HG02973 (cell line): Measurements from ENCODE around the gene ANXA2R.
"Not testable (repeated sequence)": the region's sequence is repeated elsewhere in the genome, so short reads cannot be mapped to it uniquely, and the experiment has no call there.

Experiments used
- ATAC-seq: cut with Tn5 transposase; IDR thresholded peaks from one replicate; pipeline ENCODE4 v1.9.1; 2021; ENCODE audit warnings: moderate library complexity; ENCODE audit not compliant: unreplicated experiment

ANXA2R gene

DNA sequence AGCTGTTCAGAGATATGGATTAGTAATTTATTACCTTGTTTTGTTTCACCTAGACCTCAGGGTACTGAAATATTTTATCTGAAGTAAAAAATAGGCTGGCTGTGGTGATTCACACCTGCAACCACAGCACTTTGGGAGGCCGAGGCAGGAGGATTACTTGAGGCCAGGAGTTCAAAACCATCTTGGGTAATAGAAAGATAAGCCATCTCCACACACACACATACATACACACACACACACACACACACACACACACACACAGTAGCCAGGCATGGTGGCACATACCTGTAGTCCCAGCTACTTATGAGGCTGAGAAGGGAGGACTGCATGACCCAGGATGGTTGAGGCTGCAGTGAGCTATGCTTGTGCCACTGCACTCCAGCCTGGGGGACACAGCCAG is 3.7 kb downstream of the ANXA2R start:
- no peak for ATAC-seq

DNA sequence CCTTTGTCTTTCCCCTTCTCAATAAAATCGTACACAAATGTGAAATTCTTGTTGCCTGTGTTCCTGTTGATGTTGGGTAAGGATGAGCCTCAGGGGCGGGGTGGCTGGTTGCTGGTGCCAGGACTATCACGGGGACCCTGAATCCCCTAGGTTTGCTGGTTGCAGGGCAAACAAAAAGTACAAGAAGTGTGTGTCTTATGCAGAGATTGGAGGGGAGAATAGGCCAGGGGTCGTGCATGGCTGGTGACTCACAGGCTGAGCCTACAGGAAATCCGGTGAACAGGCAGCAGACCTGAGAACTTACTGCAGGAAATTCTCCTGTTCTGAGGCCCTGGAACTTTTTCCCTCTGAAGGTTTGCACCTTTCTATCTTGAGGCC is 5.5 kb downstream of the ANXA2R start:
- no peak for ATAC-seq

DNA sequence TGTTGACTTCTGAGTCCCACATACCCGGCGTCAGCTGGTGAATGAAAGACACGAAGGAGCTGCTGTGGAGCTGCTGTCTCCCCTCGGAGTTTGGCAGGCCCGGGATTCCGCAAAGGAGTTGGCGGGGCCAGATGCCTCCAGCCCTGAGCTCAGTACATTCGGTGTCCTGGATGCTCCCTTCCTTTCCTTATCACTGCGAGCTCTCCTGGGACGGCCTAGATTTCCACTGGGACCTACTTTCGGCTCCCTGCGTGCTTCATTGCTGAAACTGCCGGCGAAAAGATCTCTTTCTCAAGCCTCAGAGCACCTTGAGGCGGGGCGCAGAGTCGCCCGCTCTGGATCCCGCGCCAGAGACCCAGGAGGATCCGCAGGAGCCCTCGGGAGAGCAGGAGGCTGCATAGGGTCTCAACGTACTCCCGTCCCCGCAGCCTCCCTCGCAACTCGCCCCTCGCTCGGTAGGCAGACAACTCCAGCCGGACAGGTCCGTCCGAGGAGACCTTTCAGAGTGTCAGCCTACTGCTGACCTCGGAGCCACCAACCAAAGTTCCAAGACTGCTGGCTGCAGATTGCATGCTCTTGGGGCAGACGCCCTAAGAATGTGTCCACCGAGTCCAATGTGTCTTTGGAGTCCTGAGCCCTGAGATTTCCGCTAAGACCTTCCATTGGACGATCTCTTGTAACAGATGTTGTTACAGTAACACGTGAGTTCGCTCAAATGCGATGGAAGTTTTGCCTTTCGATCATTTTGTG is 6.1 kb downstream of the ANXA2R start:
- ATAC-seq, result no peak

DNA sequence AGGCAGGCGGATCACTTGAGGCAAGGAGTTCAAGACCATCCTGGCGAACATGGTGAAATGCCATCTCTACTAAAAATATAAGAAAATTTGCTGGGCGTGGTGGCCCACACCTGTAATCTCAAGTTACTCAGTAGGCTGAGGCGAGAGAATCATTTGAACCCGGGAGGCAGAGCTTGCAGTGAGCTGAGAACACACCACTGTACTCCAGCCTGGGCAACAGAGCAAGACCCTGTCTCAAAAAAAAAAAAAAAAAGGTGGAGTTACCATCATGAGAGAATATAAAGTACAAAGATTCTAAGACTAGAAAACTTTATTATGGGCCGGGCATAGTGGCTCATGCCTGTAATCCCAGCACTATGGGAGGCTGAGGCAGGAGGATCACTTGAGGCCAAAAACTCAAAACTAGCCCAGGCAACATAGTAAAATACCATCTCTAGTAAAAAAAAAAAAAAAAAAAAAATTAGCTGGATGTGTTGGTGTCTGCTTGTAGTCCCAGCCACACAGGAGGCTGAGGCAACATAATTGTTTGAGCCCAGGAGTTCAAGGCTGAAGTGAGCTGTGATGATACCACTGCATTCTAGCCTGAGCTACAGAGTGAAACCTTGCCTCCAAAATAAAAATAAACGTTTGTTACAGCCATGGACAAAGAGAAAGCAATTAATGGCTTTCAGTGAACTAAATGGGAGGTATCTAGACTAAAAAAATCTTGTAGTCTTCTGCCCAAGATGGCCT is 12.9 kb downstream of the ANXA2R start:
- no peak for ATAC-seq

DNA sequence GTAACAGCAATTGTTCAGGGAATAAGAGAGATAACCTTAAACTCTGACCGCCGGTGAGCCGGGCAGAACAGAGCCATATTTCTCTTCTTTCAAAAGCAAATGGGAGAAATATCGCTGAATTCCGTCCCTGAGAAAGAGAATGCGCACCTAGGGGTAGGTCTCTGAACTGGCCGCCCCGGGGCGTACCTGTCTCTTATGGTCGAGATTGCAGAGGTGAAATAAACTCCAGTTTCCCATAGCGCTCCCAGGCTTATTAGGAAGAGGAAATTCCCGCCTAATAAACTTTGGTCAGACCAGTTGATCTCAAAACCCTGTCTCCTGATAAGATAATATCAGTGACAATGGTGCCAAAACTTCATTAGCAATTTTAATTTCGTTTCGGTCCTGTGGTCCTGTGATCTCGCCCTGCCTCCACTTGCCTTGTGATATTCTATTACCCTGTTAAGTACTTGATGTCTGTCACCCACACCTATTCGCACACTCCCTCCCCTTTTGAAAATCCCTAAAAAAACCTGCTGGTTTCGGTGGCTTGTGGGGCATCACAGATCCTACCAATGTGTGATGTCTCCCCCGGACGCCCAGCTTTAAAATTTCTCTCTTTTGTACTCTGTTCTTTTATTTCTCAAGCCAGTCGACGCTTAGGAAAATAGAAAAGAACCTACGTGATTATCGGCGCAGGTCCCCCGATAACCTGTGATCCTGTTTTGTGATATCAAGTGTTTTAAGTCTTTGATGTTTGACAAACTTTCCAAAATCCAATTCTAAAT is 14.8 kb downstream of the ANXA2R start:
- not testable (repeated sequence) for ATAC-seq

DNA sequence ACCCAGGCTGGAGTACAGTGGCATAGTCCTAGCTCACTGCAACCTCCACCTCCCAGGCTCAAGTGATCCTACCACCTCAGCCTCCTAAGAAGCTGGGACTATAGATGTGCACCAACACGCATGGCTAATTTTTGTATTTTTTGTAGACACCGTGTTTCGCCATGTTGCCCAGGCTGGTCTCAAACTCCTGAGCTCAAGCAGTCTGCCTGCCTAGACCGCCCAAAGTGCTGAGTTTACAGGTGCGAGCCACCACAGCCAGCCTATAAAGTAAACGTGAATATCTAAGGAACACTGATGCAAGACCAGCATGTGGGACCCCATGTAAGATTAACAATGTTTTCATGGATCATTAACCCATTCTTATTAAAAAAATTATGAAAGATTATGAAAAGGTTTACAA is 15.9 kb downstream of the ANXA2R start:
- no peak for ATAC-seq

DNA sequence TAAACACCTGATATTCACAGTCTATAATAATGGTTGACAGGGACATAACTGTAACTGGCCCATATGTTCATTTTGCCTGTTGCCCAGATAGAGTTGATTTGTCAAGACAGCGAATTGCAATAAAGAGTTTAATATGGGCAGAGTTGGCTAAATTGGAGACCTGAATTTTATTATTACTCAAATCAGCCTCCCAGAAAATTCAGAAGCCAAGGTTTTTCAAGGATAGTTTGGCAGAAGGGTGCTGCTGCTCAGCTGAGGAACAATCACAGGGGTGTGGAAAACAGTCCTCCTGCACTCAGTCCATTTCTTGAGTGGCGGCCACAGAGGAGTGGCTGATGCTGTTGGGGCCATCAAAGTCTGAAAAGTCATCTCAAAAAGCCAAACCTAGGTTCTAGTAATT is 19.0 kb downstream of the ANXA2R start:
- no peak for ATAC-seq

DNA sequence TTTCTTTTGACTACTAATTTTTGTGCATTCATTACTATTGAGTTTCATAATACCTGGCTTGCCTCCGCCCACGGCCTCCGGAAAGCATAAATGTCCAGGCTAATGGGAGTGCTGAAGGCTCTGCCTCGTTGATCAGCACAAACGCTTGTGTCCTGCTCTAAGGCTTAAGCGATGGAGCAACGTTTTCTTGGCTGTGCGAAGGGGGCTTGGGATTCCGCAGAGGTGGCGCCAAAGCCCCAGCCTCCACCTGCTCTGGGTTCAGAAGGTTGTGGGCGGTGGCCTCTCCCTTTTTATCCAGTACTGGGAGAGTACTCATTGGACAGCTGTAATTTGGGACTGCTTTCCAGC is 19.7 kb downstream of the ANXA2R start:
- ATAC-seq, result peak; percentile 8

DNA sequence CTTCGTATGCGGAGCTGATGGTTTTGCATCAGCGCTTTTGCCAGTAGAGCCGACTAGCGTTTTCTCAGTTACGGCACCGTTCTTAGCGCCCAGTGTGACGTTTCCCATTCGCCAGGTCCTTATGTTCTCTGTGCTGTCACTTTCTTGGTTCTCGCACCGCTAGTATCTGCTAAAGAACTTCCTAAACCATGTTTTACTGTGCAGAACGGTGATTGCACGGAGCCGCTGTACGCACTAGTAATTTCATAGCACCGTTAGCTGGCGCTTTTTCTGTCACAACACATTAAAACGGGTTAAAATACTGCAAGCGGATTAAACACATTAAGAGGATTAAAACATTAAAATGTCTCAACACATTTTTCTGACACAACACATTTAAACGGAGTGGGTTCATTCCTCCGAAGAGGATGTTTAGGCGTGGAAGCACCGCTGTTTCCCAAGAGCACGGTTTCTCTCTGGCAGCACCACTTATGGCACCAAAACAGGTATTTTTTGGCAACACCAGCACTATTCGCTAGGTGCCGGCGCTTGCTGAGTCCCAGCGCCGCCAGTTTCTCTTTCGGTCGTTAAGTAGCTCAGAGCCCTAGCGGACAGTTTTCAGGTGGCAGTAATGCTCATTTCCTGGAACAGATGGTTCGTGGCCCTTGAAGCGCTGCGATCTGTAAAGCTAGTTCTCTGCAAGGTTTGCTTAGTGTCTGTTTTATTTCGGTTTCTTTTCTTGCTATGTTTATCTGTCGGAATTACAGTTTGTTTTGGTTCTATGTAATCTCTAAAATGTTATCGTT is 20.3 kb downstream of the ANXA2R start:
- peak; percentile 68 for ATAC-seq

DNA sequence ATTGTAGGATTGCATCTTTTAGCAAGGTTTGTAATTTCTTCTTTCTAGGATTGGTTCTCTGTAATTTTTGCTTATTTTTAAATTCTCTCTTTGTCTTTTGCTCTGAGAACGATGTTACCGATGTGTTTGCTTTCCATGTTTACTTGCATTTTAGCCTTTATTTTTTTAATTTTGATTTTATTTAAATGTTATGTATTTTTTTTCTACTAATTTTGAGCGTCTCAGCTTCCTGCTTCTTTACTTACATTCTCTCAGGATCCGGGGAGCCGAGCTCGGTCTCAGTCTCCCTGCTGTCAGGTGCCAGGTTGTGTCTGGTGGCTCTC is 20.9 kb downstream of the ANXA2R start:
- ATAC-seq, result no peak

DNA sequence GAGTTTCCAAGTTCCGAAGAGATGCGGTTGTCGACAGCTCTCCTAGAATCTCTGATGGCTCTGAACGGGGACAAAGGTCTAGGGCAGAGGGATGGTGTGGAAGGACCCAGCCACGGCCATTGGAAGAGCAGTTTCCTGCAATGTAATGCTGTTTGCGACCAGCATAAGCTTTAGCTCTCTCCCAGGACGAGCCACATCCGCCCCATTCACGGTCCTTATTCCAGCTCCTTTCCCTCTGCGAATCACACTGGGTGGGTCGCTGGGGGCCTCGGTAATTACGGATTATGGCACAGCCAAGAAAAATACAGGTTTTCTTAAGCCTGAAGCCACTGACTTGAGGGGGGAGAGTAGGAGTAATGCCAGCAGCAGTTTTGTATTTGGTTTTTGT is 22.7 kb downstream of the ANXA2R start:
- ATAC-seq, result no peak

DNA sequence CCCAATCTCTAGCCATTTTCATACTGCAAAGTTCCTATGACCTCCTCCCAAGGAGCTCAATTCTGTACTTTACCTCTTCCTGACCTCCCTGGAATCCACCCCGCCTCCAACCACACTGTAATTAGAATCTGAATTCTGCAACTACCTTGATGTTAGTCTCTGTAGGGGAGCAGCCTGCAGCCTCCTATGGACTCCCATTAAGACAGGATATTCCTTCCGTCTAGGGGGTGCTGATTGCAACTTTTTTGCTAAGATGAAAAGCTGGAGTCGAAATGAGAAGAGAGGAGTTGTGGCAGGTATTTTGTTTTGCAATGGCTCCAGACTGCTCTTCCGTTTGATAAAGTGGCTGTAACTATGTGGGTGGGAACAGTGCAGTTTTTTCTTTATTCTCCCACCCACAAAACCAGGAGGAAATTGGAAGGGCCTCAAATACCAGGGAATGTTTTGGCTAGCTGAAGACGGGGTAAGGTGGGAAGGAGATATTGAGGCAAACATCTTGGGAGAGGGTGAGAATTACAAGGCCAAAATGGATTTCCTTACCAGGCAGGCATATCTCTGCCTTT is 23.8 kb downstream of the ANXA2R start:
- no peak for ATAC-seq

DNA sequence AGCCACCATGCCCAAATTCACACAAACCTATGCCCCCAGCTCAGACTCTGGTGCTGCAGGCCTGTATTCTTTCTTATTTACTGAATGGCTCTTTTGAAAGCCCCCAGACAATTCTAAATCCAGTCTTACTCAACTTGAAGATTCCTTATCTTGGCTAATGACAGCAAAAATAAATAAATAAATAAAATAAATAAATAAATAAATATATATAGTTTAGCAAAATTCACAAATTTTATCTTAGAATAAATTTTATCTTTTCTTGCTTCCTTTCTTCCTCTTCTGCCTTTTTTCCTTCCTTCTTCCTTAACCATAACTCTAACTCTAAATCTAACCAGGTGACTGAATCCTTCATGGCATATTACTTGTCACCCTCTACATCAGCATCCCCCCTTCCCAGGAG is 25.6 kb downstream of the ANXA2R start:
- no peak for ATAC-seq

DNA sequence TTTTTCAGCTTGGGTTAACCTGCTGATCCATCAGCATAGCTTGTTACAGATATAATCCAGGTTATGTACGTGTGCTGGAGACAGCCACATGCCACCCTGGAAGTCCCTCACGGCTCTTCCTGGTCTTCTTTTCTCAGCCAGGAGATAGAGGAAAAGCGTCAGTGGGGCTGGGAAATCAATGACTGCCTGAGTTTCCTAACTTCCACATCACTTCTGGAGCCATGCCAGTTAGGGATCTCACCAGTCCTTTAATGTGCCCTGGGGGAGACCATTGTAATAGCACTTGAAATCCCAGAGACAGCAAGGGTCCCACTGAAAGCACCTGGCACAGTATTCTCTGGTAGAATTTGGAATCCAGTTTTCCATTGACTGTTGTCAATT is 29.2 kb downstream of the ANXA2R start:
- ATAC-seq, result no peak

DNA sequence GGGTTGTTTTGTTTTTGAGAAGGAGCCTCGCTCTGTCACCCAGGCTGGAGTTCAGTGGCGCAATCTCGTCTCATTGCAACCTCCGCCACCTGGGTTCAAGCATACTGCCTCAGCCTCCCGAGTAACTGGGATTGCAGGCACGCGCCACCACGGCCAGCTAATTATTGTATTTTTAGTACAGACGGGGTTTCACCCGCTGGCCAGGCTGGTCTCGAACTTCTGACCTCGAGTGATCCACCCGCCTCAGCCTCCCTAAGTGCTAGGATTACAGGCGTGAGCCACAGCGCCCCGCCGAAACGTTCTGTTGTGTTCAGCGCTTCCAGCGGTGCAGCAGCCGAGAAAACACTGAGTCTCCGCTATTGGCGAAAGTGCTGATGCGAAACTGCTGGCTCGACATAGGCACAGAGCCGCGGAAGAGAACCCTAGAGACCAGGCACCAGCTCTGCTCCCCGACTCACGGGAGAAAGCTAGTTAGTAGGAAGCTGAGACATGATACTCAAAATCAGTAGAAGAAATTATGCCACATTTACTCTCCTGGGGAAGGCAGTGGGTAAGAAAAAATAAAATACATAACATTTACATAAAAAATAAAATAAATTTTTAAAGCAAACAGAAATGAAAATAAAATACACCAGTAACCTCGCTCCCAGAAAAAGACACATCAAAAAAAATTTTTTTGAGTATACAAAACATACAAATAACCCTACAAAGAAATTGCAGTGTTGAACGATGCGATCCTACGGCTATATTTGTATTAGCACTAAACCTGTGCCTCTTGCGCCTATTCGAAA is 31.6 kb downstream of the ANXA2R start:
- peak; percentile 33 for ATAC-seq

DNA sequence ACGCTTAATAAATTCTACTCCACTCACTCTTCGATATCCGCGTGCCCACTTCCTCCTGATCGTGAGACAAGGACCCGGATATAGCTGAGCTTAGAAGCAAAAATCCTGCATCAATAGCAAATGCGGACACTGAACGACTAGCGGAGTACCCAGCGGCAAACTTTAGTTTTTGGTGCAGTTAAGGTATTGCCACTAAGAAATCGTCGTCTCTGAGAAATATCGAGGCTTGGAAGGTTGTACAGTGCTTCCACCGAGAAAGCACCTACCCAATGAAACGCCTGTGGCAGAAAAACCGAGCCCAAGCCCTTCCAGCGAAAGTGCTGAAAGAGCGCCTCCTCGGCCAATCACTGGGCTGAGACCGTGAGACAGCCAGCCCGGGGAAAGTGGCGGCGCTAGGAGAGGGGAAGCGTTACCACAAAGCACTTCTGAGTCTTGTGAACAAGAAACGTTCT is 32.2 kb downstream of the ANXA2R start:
- ATAC-seq, result peak; percentile 49

DNA sequence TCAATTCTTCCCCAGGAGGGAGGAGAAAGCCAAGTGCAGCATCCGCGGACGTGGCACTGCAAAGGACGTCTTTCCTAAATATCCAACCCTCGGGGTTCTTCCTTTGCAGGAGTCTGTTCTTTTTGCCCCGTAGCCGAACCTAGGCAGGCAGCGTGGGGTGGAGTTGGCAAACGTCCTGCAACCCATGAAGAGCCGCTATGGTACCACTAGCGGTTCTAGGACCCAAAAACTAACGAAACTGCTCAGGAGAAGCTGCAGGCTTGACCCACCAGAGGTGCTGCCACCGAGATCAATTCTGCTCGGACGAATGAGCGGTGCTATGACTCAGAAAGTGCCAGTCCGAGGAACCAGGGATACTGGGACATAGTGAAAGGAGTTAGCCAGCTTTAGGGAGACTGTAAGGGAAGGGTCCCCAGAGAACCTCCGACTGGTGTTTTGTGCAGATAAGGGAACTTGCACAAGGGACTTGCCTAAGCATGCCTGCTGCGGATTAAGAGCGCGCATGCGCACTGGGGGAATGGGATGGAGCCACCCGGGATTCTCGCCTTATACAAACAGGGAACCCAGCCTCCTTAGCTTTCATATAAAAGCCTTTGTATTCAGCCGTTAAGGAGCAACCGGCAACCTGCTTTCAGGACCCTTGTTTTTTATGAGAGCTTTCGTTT is 32.7 kb downstream of the ANXA2R start:
- ATAC-seq, result peak; percentile 11

DNA sequence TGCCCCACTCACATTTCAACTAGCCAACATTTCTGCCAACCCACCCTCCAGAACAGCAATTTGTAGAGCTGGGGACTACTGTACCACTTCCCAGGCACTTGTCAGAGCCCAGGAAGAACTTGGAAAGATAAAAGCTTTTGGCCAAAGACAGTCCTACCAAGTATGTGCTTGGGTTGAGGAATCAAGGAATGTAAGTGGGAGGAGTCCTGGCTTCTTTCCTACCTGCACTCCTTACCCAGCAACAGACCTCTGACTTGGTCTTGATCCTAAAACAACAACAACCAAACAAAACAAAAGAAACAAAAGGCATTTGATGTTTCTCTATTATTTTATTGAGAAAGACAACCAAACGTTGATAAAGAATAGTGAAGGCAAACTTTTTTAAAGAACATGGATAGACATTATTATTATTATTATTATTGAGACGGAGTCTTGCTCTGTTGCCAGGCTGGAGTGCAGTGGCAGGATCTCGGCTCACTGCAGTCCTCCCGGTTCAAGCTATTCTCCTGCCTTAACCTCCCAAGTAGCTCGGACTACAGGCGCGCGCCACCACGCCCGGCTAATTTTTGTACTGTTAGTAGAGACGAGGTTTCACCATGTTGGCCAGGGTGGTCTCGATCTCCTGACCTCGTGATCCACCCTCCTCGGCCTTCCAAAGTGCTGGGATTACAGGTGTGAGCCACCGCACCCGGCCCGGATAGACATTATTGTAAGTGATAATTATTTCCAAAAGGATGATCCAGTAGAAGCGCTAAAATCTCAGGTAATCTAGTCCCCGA is 33.5 kb downstream of the ANXA2R start:
- ATAC-seq, result no peak

DNA sequence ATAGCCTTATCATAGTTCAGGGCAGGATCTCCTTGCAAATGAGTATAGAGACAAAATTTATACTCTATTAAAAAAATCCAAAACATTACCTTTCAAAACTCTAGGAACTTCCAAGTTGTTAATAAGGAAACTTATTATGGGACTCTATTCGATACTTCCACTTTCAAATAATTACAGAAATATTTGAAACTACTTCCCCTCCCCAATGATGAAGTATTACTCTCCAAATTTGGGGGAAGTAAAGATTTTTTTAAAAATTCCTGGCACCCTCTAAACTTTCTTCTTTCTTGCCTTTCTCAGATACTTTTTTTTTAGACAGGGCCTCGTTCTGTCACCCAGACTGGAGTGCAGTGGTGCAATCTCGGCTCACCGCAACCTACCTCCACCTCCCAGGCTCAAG is 35.1 kb downstream of the ANXA2R start:
- ATAC-seq, result no peak
